Measurements from ENCODE around the gene PKN3.

Gene PKN3

GRCh38 chr9:128685636-128686489, 16.4 kb upstream of the PKN3 start:
- peaks cover 56% of the 10 kb centered on the region for H3K4me1 ChIP-seq (ENCODE audit: insufficient read depth, low read length, severe bottlenecking)
- peak overlapping the region; percentile 89 for H3K4me2 ChIP-seq (ENCODE audit: low read length)
- H3K4me3 ChIP-seq (ENCODE audit: low read depth, low read length, poor library complexity, severe bottlenecking): peak overlapping the region; percentile 90
- no peaks in the 10 kb centered on the region for H3F3A ChIP-seq (ENCODE audit: insufficient read depth, low read length)
- TF ChIP-seq CTCF (IDR thresholded peaks at IDR 0.05; ENCODE audit: low read length) (no peak), EZH2 (IDR thresholded peaks at IDR 0.05; ENCODE audit: borderline replicate concordance, low read length) (no peak)
- H3K27ac ChIP-seq (ENCODE audit: low read depth, low read length, poor library complexity, severe bottlenecking): peak overlapping the region; percentile 94
- H4K20me1 ChIP-seq (ENCODE audit: insufficient read depth, low read length): peaks cover 1% of the 10 kb centered on the region
- H3K9me2 ChIP-seq (ENCODE audit: low read depth, low read length): no peaks in the 10 kb centered on the region
- no peak overlapping the region for H2AFZ ChIP-seq (ENCODE audit: low read length)
- no peaks in the 10 kb centered on the region for H3K27me3 ChIP-seq (ENCODE audit: insufficient read depth, low read length)
- H3K9me3 ChIP-seq (ENCODE audit: low read length): no peaks in the 10 kb centered on the region
- peaks cover 41% of the 10 kb centered on the region for H3K79me2 ChIP-seq (ENCODE audit: insufficient read depth, low read length)
- peak overlapping the region; percentile 95 for H3K9ac ChIP-seq (ENCODE audit: low read length)
- peaks cover 13% of the 10 kb centered on the region for H3K36me3 ChIP-seq (ENCODE audit: insufficient read depth, low read length)

- peak overlapping the region; percentile 94 for H3K27ac ChIP-seq (ENCODE audit: low read depth, low read length, poor library complexity, severe bottlenecking)
- H2AFZ ChIP-seq (ENCODE audit: low read length): no peak overlapping the region
- H3K79me2 ChIP-seq (ENCODE audit: insufficient read depth, low read length): peaks cover 51% of the 10 kb centered on the region
- peaks cover 8% of the 10 kb centered on the region for H4K20me1 ChIP-seq (ENCODE audit: insufficient read depth, low read length)
- H3K4me3 ChIP-seq (ENCODE audit: low read depth, low read length, poor library complexity, severe bottlenecking): peak overlapping the region; percentile 90
- no peak for TF ChIP-seq EZH2 (IDR thresholded peaks at IDR 0.05; ENCODE audit: borderline replicate concordance, low read length)
- no peak for TF ChIP-seq CTCF (IDR thresholded peaks at IDR 0.05; ENCODE audit: low read length)
- H3K9me2 ChIP-seq (ENCODE audit: low read depth, low read length): no peaks in the 10 kb centered on the region
- H3K27me3 ChIP-seq (ENCODE audit: insufficient read depth, low read length): no peaks in the 10 kb centered on the region
- H3K9ac ChIP-seq (ENCODE audit: low read length): no peak overlapping the region; the same call in 1 of the 2 replicates
- peaks cover 28% of the 10 kb centered on the region for H3K36me3 ChIP-seq (ENCODE audit: insufficient read depth, low read length)
- H3K9me3 ChIP-seq (ENCODE audit: low read length): no peaks in the 10 kb centered on the region
- peaks cover 64% of the 10 kb centered on the region for H3K4me1 ChIP-seq (ENCODE audit: insufficient read depth, low read length, severe bottlenecking)
- H3K4me2 ChIP-seq (ENCODE audit: low read length): peak overlapping the region; percentile 89
- H3F3A ChIP-seq (ENCODE audit: insufficient read depth, low read length): no peaks in the 10 kb centered on the region; the same call in 1 of the 2 replicates
Measured at GRCh38 chr9:128687453-128687852, 14.8 kb upstream of the PKN3 start.

- Histone ChIP-seq H3K9me3 (ENCODE audit: low read length) (no peaks in the 10 kb centered on the region), H3K79me2 (ENCODE audit: insufficient read depth, low read length) (peaks cover 55% of the 10 kb centered on the region), H2AFZ (ENCODE audit: low read length) (no peak within 1 kb of the TSS), H4K20me1 (ENCODE audit: insufficient read depth, low read length) (peaks cover 8% of the 10 kb centered on the region), H3K27ac (ENCODE audit: low read depth, low read length, poor library complexity, severe bottlenecking) (peak within 1 kb of the TSS; percentile 94), H3K4me1 (ENCODE audit: insufficient read depth, low read length, severe bottlenecking) (peaks cover 54% of the 10 kb centered on the region), H3F3A (ENCODE audit: insufficient read depth, low read length) (no peaks in the 10 kb centered on the region; the same call in 1 of the 2 replicates), H3K4me3 (ENCODE audit: low read depth, low read length, poor library complexity, severe bottlenecking) (peak within 1 kb of the TSS; percentile 97), H3K4me2 (ENCODE audit: low read length) (peak within 1 kb of the TSS; percentile 87), H3K27me3 (ENCODE audit: insufficient read depth, low read length) (no peaks in the 10 kb centered on the region), H3K9me2 (ENCODE audit: low read depth, low read length) (no peaks in the 10 kb centered on the region), H3K9ac (ENCODE audit: low read length) (peak within 1 kb of the TSS; percentile 96), H3K36me3 (ENCODE audit: insufficient read depth, low read length) (peaks cover 41% of the 10 kb centered on the region)
- TF ChIP-seq EZH2 (IDR thresholded peaks at IDR 0.05; ENCODE audit: borderline replicate concordance, low read length) (no peak), CTCF (IDR thresholded peaks at IDR 0.05; ENCODE audit: low read length) (no peak)
Measured at GRCh38 chr9:128688501-128689292, 13.6 kb upstream of the PKN3 start, which contains the start of gene SET. Gene SET, plus strand, starts transcription at chr9:128689222. Its CDS starts 361 bp downstream, at chr9:128689583.

Data from OCI-LY1 (cell line).